COLO829 (cell line): ENCODE data around the gene CACNA2D3.

Experiments
- DNase-seq: peaks from one replicate; pipeline ENCODE4 v3.0.0; 2012; ENCODE audit warnings: low spot score

Gene CACNA2D3

GRCh38 chr3:54745843-54746242 lies 623.5 kb downstream of the CACNA2D3 start:
- DNase-seq: no peak

DNA sequence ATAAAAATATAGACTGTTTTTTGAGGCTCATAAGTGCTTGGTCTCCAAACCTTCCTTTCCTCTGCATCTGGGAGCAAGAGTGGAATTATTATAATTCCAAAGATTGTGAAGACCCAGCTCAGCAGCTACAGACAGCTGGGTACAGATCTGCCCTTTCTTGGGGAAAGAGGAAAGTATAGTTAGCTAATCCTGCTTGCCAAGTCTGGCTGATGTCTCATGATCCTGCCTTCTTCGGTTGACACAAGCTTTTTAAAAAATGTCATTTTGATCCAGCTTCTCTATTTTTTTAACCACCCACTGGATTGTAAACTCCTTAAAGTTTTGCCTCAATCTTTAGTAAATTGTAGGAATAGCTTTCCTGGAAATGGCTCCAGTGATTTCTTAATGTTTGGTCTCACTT lies 624.4 kb downstream of the CACNA2D3 start:
- DNase-seq: no peak

DNA sequence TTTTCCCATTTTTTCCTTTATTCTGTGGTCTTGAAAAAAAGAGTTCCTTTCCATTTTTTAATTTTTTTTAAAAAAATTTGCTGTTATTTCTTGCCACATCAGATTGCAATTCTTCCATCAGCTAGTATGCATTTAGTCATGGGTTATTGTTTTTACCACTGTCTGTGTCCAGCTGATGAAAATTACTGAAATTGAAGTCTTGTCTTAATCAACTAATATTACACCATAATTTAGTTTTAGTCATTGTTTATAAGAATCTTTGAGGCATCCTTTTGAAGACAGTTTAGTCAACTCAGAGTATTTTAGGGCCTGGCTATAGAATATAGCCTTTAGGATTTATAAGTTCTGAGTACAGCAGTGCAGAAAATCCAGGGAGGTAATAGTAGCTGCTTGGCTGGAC lies 633.4 kb downstream of the CACNA2D3 start:
- no peak for DNase-seq

DNA sequence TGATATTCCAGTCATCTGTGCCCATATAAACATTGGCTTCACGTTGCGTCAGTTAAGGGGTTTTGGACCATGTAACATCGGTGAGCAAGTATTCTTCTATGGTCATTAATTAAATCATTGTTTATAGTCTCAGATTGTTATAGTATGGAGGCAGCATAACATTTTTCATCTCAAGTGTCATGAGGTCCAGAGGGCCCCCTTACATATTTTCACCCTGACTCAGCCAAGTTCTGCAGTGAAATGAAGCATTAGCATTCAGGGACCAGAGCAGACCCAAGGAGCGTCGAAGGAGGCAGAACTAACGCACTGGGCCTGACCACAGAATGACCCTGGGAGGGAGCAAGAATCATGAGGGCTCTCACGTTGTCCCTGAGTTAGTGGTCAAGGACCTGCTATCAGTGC lies 634.0 kb downstream of the CACNA2D3 start:
- DNase-seq: no peak

GRCh38 chr3:54758461-54758860 lies 636.1 kb downstream of the CACNA2D3 start:
- no peak for DNase-seq

GRCh38 chr3:54759166-54759565 lies 636.8 kb downstream of the CACNA2D3 start:
- no peak for DNase-seq

- DNase-seq: no peak
Observed at GRCh38 chr3:54760201-54760600, 637.8 kb downstream of the CACNA2D3 start.

- DNase-seq: no peak
Observed at GRCh38 chr3:54761637-54762036, 639.3 kb downstream of the CACNA2D3 start.

DNA sequence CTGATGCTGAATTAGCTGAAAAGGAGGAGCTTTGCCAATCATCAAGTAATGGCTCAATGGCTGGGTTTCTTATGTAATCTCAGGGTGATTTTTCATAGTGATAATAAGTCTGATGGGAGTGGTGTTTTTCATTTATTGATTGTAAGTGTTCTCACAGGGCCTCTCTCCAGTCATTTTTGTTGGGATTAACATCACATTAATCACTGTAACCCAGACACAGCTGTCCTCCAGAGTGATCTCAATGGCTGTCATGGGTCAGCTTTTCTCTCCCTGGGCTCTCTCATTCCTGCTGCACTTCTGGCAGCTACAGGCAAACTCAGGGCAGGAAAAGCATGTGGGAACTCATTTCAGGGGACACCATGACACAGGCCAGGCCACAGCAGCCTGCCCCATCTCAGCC lies 642.6 kb downstream of the CACNA2D3 start:
- DNase-seq: no peak

DNA sequence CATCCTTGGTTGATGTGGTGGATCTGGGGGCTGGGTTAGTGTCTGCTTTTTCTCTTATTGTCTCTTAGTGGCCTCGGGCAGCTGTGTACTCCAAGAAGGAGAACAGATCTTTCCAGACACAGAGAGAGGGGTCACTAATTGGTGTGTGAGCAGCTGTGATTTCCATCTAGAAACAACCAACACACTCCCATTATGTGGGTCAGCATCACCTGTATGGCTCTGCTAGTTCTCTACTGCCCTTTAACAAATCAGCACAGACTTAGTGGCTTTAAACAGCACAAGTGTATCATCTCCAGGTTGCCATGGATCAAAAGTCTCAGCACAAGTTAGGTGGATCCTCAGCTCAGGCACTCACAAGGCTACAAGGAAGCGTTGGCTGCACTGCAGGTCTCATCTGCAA lies 648.7 kb downstream of the CACNA2D3 start:
- DNase-seq: no peak

GRCh38 chr3:54772051-54772450 lies 649.7 kb downstream of the CACNA2D3 start:
- DNase-seq: no peak

- no peak for DNase-seq
Observed at GRCh38 chr3:54772746-54773145, 650.4 kb downstream of the CACNA2D3 start.

GRCh38 chr3:54773271-54773670 lies 650.9 kb downstream of the CACNA2D3 start:
- DNase-seq: no peak

DNA sequence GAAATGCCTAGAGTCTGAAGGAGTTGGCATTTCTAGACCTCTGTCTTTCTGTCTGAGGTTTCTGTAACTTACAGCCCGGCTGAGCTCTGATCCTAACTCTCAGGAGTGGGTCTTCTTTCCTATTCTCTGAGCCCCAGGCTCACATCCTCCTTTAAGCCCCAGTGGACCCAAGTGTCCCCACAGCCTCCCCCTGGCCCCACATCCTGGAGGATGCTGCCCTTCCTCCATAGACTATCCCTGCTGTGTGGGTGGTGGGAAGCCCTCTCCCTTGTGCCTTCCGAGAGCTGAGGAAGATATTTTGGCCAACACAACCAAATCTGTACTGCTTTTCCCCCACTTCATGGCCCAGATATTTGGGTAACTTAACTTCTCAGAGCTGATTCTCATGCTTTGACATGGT lies 654.2 kb downstream of the CACNA2D3 start:
- DNase-seq: no peak

GRCh38 chr3:54777141-54777540 lies 654.8 kb downstream of the CACNA2D3 start:
- no peak for DNase-seq

DNA sequence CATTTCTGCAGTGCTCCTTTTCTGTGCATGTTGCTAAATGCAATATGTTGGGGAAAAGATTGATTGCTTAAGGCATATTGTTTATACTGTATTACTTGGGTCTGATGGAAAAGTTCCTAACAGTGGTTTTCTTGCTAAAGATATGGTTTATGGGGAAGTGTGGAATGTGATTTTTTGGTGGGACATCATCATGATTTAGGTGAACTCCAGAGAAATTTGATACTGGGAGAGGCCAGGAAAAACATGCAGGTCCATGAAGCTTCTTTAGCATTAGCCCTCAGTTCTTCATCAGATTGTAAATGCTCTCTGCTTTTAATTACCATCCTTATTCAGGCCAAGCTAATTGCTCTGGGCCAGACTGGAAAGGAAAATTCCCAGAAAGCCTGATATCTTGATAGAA lies 658.0 kb downstream of the CACNA2D3 start:
- no peak for DNase-seq

DNA sequence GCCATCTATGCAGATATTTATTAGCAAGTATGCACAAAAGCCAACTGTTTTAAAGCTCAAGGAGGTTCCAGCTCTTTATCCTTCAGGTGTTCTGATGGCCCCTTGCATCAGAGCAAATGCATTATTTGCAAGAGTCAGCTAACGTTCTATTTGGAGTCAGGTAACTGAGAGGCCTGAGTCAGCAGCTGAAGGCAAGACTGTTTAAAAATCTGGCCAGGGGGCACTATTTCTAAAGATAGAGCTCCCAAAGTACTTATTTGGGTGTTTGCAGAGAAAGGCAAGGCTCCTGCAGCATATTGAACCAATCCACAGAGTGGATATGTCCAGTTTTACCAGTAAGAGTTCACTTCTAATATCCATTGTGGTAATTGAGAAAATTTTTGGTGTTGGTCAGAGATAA lies 659.4 kb downstream of the CACNA2D3 start:
- DNase-seq: no peak

GRCh38 chr3:54783611-54784010 lies 661.3 kb downstream of the CACNA2D3 start:
- DNase-seq: no peak

DNA sequence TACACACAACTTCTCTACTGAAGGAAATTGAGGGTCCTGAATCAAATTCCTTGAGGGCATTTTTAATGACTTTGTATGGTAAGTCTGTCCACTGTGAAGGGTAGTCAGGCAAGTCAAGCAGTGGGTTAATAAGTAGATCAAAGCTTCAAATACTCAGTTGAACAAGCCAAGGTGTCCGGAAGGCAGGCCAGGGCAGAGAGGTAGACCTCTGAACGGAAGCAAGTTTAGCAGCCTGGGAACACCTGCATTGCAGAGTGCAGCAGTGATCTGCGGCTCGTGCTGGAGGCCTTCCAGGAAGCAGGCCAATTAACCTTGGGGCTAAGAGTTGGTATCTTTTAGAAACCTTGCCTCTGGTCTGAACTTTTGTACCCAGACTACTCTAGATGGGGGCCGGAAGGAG lies 661.7 kb downstream of the CACNA2D3 start:
- no peak for DNase-seq

- no peak for DNase-seq
Observed at GRCh38 chr3:54785976-54786375, 663.6 kb downstream of the CACNA2D3 start.

DNA sequence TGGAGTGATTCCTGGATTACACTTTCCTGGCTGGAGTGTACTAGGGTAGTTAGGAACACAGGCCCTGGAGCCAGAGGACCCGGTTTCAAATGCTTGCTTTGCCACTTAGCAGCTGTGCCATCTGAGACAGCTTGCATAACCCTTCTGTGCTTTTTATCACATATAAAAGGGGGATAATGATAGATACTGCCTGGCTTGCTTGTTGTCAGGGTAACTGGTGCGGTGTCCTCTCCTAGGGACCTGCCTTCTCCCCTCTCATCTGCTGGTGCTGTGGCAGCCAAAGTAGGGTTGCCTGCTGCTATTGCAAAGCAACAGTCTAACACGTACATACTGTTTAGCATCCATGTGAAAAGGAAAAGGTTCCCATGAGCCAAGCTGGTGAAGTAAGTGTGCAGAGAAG lies 667.7 kb downstream of the CACNA2D3 start:
- DNase-seq: no peak

DNA sequence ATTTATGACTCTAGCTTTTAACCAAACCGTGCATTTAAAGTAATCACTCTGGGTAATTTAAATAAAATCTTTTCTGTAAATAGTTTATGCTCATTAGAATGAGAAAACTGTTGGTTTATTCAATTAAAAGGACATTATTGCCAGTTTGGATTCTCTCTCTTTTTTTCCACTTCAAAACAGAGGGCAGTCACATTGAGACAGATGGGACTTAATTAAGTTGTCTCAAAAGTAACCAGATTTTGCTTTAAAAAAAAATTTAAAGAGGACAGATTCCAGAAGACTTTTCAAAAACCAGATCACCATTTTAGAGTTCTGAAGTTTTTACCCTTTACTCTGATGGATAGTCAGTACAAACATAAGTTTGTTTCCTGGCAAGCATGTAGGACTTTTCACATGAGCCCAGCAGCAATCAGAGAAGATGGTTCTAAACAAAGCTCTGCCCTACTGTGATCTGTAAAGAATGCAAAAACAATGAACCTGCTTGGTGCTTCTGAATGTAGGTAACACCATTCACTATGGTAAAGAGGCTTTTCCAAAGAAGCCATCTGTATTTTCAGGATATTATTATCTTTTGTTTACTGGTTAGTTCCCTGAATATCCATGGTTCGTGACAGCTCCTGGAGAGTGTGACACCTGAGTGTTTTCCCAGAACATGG lies 669.3 kb downstream of the CACNA2D3 start:
- DNase-seq: no peak

DNA sequence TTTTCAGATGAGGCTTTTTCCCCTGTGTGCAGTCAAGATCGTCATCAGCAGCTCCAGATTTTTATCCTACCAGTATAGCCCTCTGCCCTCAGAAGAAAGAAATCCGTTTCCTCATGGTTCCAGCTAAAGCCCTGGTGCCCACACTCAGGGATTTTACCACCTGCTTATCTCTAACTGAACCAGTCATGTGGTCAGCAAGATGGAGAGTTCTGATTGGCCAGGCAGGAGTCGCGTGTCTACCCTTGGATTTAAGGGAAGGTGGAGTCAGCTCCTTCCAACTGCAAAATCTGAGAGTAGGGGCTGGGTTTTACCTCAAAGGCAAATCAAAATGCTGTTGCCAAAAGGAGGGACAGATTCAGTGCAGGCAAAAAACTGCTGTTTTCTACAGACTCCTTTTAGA lies 670.2 kb downstream of the CACNA2D3 start:
- DNase-seq: no peak

- DNase-seq: no peak
Observed at GRCh38 chr3:54793171-54793570, 670.8 kb downstream of the CACNA2D3 start.

DNA sequence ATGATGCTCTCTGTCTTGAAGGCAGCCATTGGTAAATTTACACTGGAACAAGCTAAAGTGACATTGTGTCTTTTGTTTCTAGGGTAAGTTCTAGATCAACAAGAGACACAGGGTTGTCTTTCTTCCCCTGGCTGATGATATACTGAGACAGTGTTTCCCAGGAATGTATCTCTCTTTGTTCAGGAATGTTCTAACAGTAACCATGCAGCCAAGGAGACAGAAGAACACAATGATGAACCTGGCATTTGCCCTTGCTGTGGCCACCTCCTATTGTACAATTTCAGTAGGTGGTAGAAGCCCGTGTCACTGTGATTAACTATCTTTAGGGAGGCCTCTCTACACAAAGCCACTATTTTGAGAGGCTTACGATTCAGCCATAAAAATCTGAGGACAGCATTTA lies 674.8 kb downstream of the CACNA2D3 start:
- no peak for DNase-seq
